Erythroblast (primary cell): ENCODE data around the gene ANKRA2.

Experiments
- DNase-seq, 2 experiments: peaks; one replicate each; lab custom pipeline; 2025; lab: John Stamatoyannopoulos, UW
- GATA1 ChIP-seq: IDR thresholded peaks from 2 replicates; pipeline ENCODE4 v1.6.1; 2011; ENCODE audit warnings: low read depth, mild to moderate bottlenecking, control low read depth, low read length, moderate library complexity
- POLR2A ChIP-seq: IDR thresholded peaks from 2 replicates; pipeline ENCODE4 v1.6.1; 2011; ENCODE audit warnings: mild to moderate bottlenecking, low read length

ANKRA2 gene

GRCh38 chr5:73565139-73565968 lies at the start of gene ANKRA2, which contains the start of gene UTP15:
TSS of gene ANKRA2 (minus strand) at chr5:73565639. CDS start at chr5:73562881, 2,758 bp downstream.
TSS of gene UTP15 (plus strand) at chr5:73565743. CDS start at chr5:73567345, 1,602 bp downstream.
- peak; percentile 87 for TF ChIP-seq POLR2A
- no peak for TF ChIP-seq GATA1
- DNase-seq = peak; percentile 99 to 100

GRCh38 chr5:73615085-73615484 lies 49.6 kb upstream of the ANKRA2 start:
- TF ChIP-seq POLR2A (no peak), GATA1 (no peak)

GRCh38 chr5:73612799-73613198 lies 47.4 kb upstream of the ANKRA2 start:
- DNase-seq = no peak
- TF ChIP-seq POLR2A (no peak), GATA1 (no peak)

More at GRCh38 chr5:73615085-73615484, 49.6 kb upstream of the ANKRA2 start:
- no peak for DNase-seq

- TF ChIP-seq POLR2A (no peak), GATA1 (no peak)
- no peak for DNase-seq
Observed at GRCh38 chr5:73607228-73607627, 41.8 kb upstream of the ANKRA2 start.

- no peak for TF ChIP-seq POLR2A
- no peak for TF ChIP-seq GATA1
- DNase-seq = no peak
Observed at GRCh38 chr5:73606206-73606753, 40.8 kb upstream of the ANKRA2 start.

GRCh38 chr5:73605223-73606087 lies 40.0 kb upstream of the ANKRA2 start:
- no peak for DNase-seq
- TF ChIP-seq POLR2A (no peak), GATA1 (no peak)

- no peak for DNase-seq
- no peak for TF ChIP-seq POLR2A
- no peak for TF ChIP-seq GATA1
Observed at GRCh38 chr5:73603998-73604397, 38.6 kb upstream of the ANKRA2 start.

GRCh38 chr5:73599380-73599779 lies 33.9 kb upstream of the ANKRA2 start:
- TF ChIP-seq GATA1 = no peak
- no peak for TF ChIP-seq POLR2A
- no peak for DNase-seq

GRCh38 chr5:73596705-73597328 lies 31.4 kb upstream of the ANKRA2 start:
- peak; percentile 50 to 64 for DNase-seq
- no peak for TF ChIP-seq GATA1
- no peak for TF ChIP-seq POLR2A

- TF ChIP-seq POLR2A (no peak), GATA1 (no peak)
- DNase-seq = no peak
Observed at GRCh38 chr5:73592551-73592950, 27.1 kb upstream of the ANKRA2 start.

- no peak for TF ChIP-seq GATA1
- no peak for TF ChIP-seq POLR2A
- DNase-seq = no peak
Observed at GRCh38 chr5:73591698-73592501, 26.5 kb upstream of the ANKRA2 start.

GRCh38 chr5:73591102-73591695 lies 25.8 kb upstream of the ANKRA2 start:
- TF ChIP-seq POLR2A = no peak
- no peak for TF ChIP-seq GATA1
- peak; percentile 77 to 87 for DNase-seq
